GM12878 (cell line): ENCODE measurements around the gene HSD17B12.

Experiments used
- MAX ChIP-seq: IDR thresholded peaks from 2 replicates; pipeline ENCODE4 v1.6.1; 2012; ENCODE audit warnings: low read depth, low read length, improper control_type of control experiment
- ZBTB40 ChIP-seq: fragments of 450-650 bp; IDR thresholded peaks from 2 replicates; pipeline ENCODE4 v1.6.1; 2016; ENCODE audit warnings: mild to moderate bottlenecking, moderate library complexity, borderline replicate concordance

GRCh38 chr11:43772733-43773132, 92.2 kb downstream of the HSD17B12 start:
- TF ChIP-seq MAX, result no peak
- TF ChIP-seq ZBTB40, result no peak
